Keratinocyte (primary cell): ENCODE results near the gene RAB11FIP3.

ENCODE experiments used
- EZH2 ChIP-seq: IDR thresholded peaks from one replicate; pipeline ENCODE4 v1.6.1; 2012; ENCODE audit warnings: inconsistent platforms, mild to moderate bottlenecking, low read length, moderate library complexity
- TF ChIP-seq, protein P1 (sequence below), 3 experiments: IDR thresholded peaks in 1 of 3; conservative IDR thresholded peaks in 1 of 3; optimal IDR thresholded peaks in 1 of 3; 2 replicates in 2 of 3; 3 replicates in 1 of 3; pipeline versions ENCODE3 to v1.5.1; 2011; ENCODE audit warnings: low read length in 3 of 3, mild to moderate bottlenecking in 3 of 3, moderate library complexity in 2 of 3, control low read depth in 1 of 3, inconsistent platforms in 1 of 3; ENCODE audit not compliant: insufficient read depth in 2 of 3; ENCODE audit errors: extremely low read depth in 1 of 3

DNA sequence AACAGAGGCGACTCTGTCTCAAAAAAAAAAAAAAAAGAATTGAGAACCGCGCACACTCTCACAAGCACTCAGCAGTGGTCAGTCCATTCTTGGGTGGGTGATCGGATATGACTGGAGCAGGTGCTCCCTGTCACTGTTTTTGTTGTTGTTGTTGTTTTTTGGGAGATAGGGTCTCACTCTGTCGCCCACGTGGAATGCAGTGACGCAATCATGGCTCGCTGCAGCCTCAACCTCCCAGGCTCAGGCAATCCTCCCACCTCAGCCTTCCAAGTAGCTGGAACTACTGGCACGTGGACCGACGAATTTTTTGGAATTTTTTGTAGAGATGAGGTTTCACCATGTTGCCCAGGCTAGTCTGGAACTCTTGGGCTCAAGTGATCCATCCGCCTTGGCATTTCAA is 30.0 kb downstream of the RAB11FIP3 start:
- TF ChIP-seq, protein P1, sequence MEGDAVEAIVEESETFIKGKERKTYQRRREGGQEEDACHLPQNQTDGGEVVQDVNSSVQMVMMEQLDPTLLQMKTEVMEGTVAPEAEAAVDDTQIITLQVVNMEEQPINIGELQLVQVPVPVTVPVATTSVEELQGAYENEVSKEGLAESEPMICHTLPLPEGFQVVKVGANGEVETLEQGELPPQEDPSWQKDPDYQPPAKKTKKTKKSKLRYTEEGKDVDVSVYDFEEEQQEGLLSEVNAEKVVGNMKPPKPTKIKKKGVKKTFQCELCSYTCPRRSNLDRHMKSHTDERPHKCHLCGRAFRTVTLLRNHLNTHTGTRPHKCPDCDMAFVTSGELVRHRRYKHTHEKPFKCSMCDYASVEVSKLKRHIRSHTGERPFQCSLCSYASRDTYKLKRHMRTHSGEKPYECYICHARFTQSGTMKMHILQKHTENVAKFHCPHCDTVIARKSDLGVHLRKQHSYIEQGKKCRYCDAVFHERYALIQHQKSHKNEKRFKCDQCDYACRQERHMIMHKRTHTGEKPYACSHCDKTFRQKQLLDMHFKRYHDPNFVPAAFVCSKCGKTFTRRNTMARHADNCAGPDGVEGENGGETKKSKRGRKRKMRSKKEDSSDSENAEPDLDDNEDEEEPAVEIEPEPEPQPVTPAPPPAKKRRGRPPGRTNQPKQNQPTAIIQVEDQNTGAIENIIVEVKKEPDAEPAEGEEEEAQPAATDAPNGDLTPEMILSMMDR (optimal IDR thresholded peaks at IDR 0.05 in 1 of 3, IDR thresholded peaks at IDR 0.05 in 1 of 3, conservative IDR thresholded peaks at IDR 0.05 in 1 of 3; ENCODE audit: extremely low read depth in 1 of 3, insufficient read depth in 2 of 3, low read length in 3 of 3) = no peak
- no peak for TF ChIP-seq EZH2
